GM12891 (cell line): ENCODE results near the gene UQCR10.

ENCODE experiments used
- POLR2A ChIP-seq: IDR thresholded peaks from 2 replicates; pipeline ENCODE4 v1.6.1; 2011; ENCODE audit warnings: low read depth, low read length, control low read depth
- POLR2AphosphoS5 ChIP-seq: IDR thresholded peaks from 2 replicates; pipeline ENCODE4 v1.6.1; 2011; ENCODE audit warnings: low read depth, low read length, control low read depth
- SPI1 ChIP-seq: IDR thresholded peaks from 2 replicates; pipeline ENCODE4 v1.6.1; 2011; ENCODE audit warnings: low read depth, low read length, control low read depth
- TAF1 ChIP-seq: IDR thresholded peaks from 2 replicates; pipeline ENCODE4 v1.6.1; 2011; ENCODE audit warnings: low read depth, low read length, control low read depth

GRCh38 chr22:29717789-29718188, 49.4 kb upstream of the UQCR10 start:
- no peak for TF ChIP-seq POLR2AphosphoS5
- TF ChIP-seq POLR2A = no peak
- TF ChIP-seq TAF1 = no peak
- no peak for TF ChIP-seq SPI1
